ENCODE measurements around the gene PCDHGC3.

The PCDHGC3 gene

DNA sequence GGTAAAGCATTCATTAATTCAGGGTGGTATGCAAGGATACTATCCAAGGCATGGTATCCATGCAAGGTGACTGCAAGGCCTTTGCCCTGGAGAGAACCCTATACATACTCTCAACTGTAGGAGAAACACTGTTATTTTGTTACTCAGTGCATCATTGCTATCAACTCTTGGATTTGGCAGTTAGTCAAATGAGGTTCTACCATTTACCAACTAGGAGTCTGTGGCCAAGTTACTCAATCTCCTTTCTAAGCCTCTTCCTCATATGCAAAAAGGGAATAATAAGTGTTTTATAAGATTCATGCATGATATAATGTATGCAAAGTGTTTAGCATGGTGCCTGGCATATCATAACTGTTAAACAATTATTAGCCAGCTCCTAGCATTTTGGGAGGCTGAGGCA is 4.0 kb downstream of the PCDHGC3 start:
- peak; percentile 66 for DNase-seq (ENCODE audit: low read depth)
- no peak overlapping the region for H3K4me3 ChIP-seq (ENCODE audit: low read depth, low read length)
- TF ChIP-seq POLR2A (IDR thresholded peaks at IDR 0.05; ENCODE audit: extremely low read depth, insufficient read length) (no peak), MYC (IDR thresholded peaks at IDR 0.05; ENCODE audit: low read depth, low read length) (no peak)
- TF ChIP-seq, protein P1, sequence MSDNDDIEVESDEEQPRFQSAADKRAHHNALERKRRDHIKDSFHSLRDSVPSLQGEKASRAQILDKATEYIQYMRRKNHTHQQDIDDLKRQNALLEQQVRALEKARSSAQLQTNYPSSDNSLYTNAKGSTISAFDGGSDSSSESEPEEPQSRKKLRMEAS (IDR thresholded peaks at IDR 0.05; ENCODE audit: low read depth, low read length), result no peak
- TF ChIP-seq, protein P2, sequence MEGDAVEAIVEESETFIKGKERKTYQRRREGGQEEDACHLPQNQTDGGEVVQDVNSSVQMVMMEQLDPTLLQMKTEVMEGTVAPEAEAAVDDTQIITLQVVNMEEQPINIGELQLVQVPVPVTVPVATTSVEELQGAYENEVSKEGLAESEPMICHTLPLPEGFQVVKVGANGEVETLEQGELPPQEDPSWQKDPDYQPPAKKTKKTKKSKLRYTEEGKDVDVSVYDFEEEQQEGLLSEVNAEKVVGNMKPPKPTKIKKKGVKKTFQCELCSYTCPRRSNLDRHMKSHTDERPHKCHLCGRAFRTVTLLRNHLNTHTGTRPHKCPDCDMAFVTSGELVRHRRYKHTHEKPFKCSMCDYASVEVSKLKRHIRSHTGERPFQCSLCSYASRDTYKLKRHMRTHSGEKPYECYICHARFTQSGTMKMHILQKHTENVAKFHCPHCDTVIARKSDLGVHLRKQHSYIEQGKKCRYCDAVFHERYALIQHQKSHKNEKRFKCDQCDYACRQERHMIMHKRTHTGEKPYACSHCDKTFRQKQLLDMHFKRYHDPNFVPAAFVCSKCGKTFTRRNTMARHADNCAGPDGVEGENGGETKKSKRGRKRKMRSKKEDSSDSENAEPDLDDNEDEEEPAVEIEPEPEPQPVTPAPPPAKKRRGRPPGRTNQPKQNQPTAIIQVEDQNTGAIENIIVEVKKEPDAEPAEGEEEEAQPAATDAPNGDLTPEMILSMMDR (IDR thresholded peaks at IDR 0.05; ENCODE audit: low read depth, low read length), result no peak

DNA sequence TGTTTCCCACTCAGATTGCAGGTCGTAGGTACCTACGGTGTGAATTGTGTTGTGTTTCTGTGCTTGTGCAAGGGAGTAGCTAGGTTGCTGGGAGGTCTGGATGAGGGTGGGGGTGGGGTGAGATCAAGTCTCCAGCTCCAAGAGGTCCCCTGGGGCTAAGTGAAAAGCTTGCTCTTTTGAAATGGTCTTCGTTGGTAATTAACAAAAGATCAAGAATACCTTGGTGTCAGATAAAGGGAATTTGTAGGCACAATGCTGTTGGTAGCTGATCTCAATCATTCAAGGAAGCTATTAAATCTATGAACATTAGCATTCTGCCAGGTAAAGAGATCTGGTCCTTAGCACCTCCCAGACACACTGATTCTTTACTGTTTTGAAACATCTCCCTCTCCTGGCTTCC is 8.1 kb downstream of the PCDHGC3 start:
- no peak for DNase-seq (ENCODE audit: low read depth)
- H3K4me3 ChIP-seq (ENCODE audit: low read depth, low read length), result no peak overlapping the region
- TF ChIP-seq, protein P2 (IDR thresholded peaks at IDR 0.05; ENCODE audit: low read depth, low read length), result no peak
- TF ChIP-seq POLR2A (IDR thresholded peaks at IDR 0.05; ENCODE audit: extremely low read depth, insufficient read length) (no peak), MYC (IDR thresholded peaks at IDR 0.05; ENCODE audit: low read depth, low read length) (no peak)
- TF ChIP-seq, protein P1 (IDR thresholded peaks at IDR 0.05; ENCODE audit: low read depth, low read length), result no peak

DNA sequence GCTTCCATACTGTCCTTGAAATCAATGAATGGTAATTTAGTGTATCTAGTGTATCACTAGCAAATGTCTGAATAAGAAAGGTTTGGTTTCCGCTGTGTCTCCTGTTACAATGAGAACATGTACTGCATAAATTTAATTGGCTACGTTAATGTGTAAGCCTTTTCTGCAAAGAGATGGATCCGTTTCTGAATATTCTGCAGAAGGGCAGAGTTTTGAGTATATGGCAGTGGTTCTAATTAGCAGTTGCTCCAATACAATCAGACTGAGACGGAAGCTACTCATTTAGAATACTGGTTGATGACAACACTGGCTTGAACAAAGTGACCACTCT is 8.5 kb downstream of the PCDHGC3 start:
- DNase-seq (ENCODE audit: low read depth), result no peak
- TF ChIP-seq, protein P1 (IDR thresholded peaks at IDR 0.05; ENCODE audit: low read depth, low read length), result no peak
- TF ChIP-seq, protein P2 (IDR thresholded peaks at IDR 0.05; ENCODE audit: low read depth, low read length), result no peak
- TF ChIP-seq MYC (IDR thresholded peaks at IDR 0.05; ENCODE audit: low read depth, low read length), result no peak
- TF ChIP-seq POLR2A (IDR thresholded peaks at IDR 0.05; ENCODE audit: extremely low read depth, insufficient read length), result no peak
- H3K4me3 ChIP-seq (ENCODE audit: low read depth, low read length), result no peak overlapping the region

DNA sequence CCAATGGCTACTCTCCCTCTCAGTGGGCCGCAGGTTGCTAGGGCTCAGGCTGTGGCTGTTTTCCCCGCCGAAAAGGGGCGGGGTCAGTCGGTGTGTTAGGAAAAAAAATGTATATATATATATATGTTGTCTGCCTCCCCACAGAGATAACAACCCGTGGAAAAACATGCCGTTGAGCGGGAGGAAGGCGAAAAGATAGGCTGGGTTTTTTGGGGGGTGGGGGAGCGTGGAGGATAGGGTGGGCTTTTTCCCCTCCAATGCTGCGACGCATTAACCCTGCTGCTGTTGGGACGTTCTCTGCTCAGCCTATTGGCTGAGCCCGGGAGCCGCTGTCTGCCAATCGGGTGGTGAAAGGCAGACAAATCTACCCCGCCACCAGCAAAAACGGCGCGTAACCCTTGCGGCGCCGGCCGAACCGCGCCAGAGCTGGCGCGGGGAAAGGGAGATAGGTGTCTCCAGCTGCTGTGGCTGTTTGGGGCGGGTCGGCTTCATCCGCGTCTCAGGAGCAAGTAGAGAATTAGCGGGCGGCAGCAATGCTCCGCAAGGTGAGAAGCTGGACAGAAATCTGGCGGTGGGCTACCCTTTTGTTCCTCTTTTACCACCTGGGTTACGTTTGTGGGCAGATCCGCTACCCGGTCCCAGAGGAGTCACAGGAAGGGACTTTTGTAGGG is 9.0 kb downstream of the PCDHGC3 start, which contains the start of gene PCDHGC4:
TSS of gene PCDHGC4 (plus strand) at position 390 of the 671 bp plus-strand sequence. CDS start at position 534, 144 bp downstream.
- DNase-seq (ENCODE audit: low read depth), result no peak
- no peak within 1 kb of the TSS for H3K4me3 ChIP-seq (ENCODE audit: low read depth, low read length)
- TF ChIP-seq MYC (IDR thresholded peaks at IDR 0.05; ENCODE audit: low read depth, low read length), result no peak
- TF ChIP-seq POLR2A (IDR thresholded peaks at IDR 0.05; ENCODE audit: extremely low read depth, insufficient read length), result no peak
- TF ChIP-seq, protein P1 (IDR thresholded peaks at IDR 0.05; ENCODE audit: low read depth, low read length), result no peak
- TF ChIP-seq, protein P2 (IDR thresholded peaks at IDR 0.05; ENCODE audit: low read depth, low read length), result no peak

DNA sequence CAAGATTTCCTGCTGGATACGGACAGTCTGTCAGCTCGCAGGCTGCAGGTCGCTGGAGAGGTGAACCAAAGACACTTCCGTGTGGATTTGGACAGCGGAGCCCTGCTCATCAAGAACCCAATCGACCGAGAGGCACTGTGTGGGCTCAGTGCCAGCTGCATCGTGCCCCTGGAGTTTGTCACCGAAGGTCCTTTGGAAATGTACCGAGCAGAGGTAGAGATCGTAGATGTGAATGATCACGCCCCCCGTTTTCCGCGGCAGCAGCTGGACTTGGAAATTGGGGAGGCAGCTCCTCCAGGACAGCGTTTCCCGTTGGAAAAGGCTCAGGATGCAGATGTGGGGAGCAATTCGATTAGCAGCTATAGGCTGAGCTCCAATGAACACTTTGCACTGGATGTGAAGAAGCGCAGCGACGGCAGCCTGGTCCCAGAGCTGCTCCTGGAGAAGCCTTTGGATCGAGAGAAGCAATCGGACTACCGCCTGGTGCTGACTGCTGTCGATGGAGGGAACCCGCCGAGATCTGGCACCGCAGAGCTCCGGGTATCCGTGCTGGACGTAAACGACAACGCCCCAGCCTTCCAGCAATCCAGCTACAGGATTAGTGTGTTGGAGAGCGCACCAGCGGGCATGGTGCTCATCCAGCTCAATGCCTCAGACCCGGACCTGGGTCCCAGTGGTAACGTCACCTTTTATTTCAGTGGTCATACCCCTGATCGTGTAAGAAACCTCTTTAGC is 9.7 kb downstream of the PCDHGC3 start:
- no peak for TF ChIP-seq MYC (IDR thresholded peaks at IDR 0.05; ENCODE audit: low read depth, low read length)
- TF ChIP-seq, protein P1 (IDR thresholded peaks at IDR 0.05; ENCODE audit: low read depth, low read length), result no peak
- TF ChIP-seq, protein P2 (IDR thresholded peaks at IDR 0.05; ENCODE audit: low read depth, low read length), result no peak
- no peak for TF ChIP-seq POLR2A (IDR thresholded peaks at IDR 0.05; ENCODE audit: extremely low read depth, insufficient read length)
- H3K4me3 ChIP-seq (ENCODE audit: low read depth, low read length), result no peak overlapping the region
- no peak for DNase-seq (ENCODE audit: low read depth)

All from NB4 (cell line).